NCI-H526 (cell line): Measurements from ENCODE around the gene ATXN1.
A peak's percentile ranks its signal among the peaks of the same experiment; 100 is the strongest.

Experiments used
- DNase-seq, 2 experiments: peaks; one replicate each; lab custom pipeline; 2025; lab: John Stamatoyannopoulos, UW

ATXN1 gene

DNA sequence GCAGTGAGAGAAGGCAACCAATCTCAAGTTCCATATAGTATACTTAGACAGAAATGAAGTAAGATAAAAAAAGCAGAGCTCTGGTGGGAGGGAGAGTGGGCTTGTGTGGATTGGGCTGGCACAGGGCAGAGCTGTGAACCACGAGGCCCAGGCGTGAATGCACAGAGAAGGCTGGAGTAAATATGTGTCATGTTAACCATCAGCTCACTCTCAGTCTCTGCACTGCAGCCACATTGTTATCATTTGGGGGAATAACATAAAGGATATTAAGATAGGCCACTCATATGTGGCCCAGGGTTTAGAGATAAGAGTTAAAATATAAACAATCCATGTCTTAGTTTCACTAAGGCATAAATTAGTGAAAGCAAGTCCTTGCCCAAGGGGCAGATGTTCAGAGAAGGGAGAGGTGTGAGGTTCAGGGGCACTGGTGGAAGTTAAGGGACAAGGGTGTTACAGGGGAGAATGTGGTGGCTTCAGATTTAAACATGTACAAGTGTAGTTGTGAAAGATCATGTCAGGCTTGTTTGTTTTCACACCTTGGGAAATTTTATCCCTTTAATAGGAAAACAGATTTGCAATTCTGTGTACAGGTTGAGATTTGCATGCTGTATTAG lies 508.5 kb downstream of the ATXN1 start:
- no peak for DNase-seq

- peak in 1 of 2 experiments; percentile 40 for DNase-seq
Measured at GRCh38 chr6:16251706-16252105, 509.6 kb downstream of the ATXN1 start.

- DNase-seq, result peak; percentile 94 to 97
Measured at GRCh38 chr6:16249971-16250370, 511.3 kb downstream of the ATXN1 start.
